HG03159 (cell line): ENCODE data around the gene ATIC.

Source experiments
- ATAC-seq: cut with Tn5 transposase; IDR thresholded peaks from one replicate; pipeline ENCODE4 v1.9.1; 2021; ENCODE audit warnings: mild to moderate bottlenecking, moderate library complexity; ENCODE audit not compliant: unreplicated experiment

Gene ATIC

GRCh38 chr2:215374642-215375466 is 63.0 kb downstream of the ATIC start:
- no peak for ATAC-seq

GRCh38 chr2:215375467-215375830 is 63.6 kb downstream of the ATIC start:
- ATAC-seq, result no peak

GRCh38 chr2:215376103-215376780 is 64.4 kb downstream of the ATIC start:
- ATAC-seq, result no peak

GRCh38 chr2:215377283-215377682 is 65.4 kb downstream of the ATIC start:
- ATAC-seq, result no peak

GRCh38 chr2:215378045-215378444 is 66.2 kb downstream of the ATIC start:
- ATAC-seq, result no peak

- no peak for ATAC-seq
Observed at GRCh38 chr2:215379039-215379438, 67.2 kb downstream of the ATIC start.

GRCh38 chr2:215379948-215380347 is 68.1 kb downstream of the ATIC start:
- no peak for ATAC-seq

GRCh38 chr2:215380699-215381098 is 68.8 kb downstream of the ATIC start:
- no peak for ATAC-seq

GRCh38 chr2:215382011-215382410 is 70.2 kb downstream of the ATIC start:
- no peak for ATAC-seq

- ATAC-seq, result no peak
Observed at GRCh38 chr2:215382480-215382879, 70.6 kb downstream of the ATIC start.

- ATAC-seq, result no peak
Observed at GRCh38 chr2:215383652-215384279, 71.9 kb downstream of the ATIC start.

GRCh38 chr2:215384710-215385109 is 72.9 kb downstream of the ATIC start:
- ATAC-seq, result no peak

GRCh38 chr2:215386566-215386965 is 74.7 kb downstream of the ATIC start:
- ATAC-seq, result no peak

GRCh38 chr2:215388002-215388728 is 76.3 kb downstream of the ATIC start:
- no peak for ATAC-seq

- ATAC-seq, result no peak
Observed at GRCh38 chr2:215390550-215390913, 78.7 kb downstream of the ATIC start.

GRCh38 chr2:215391531-215391930 is 79.7 kb downstream of the ATIC start:
- no peak for ATAC-seq

GRCh38 chr2:215392164-215392563 is 80.3 kb downstream of the ATIC start:
- ATAC-seq, result no peak

GRCh38 chr2:215392687-215393270 is 80.9 kb downstream of the ATIC start:
- ATAC-seq, result no peak

- ATAC-seq, result no peak
Observed at GRCh38 chr2:215394102-215394805, 82.4 kb downstream of the ATIC start.

- ATAC-seq, result no peak
Observed at GRCh38 chr2:215395687-215396460, 84.0 kb downstream of the ATIC start.
